GM21619 (cell line): ENCODE results near the gene GPR162.
"Not testable (repeated sequence)": the region's sequence is repeated elsewhere in the genome, so short reads cannot be mapped to it uniquely, and the experiment has no call there.

Experiments
- ATAC-seq: cut with Tn5 transposase; IDR thresholded peaks from one replicate; pipeline ENCODE4 v1.9.1; 2021; ENCODE audit not compliant: unreplicated experiment

Gene GPR162

GRCh38 chr12:6872073-6873048, 50.7 kb downstream of the GPR162 start:
- peak; percentile 25 for ATAC-seq

- ATAC-seq: peak; percentile 66
These were observed 51.7 kb downstream of the GPR162 start, which contains the start of gene SPSB2 for GRCh38 chr12:6873094-6874014. SPSB2 (minus strand) TSS chr12:6873303; CDS start chr12:6872901, 402 bp downstream.

GRCh38 chr12:6874015-6874368, 52.4 kb downstream of the GPR162 start:
- not testable (repeated sequence) for ATAC-seq
